Mucosa of stomach (tissue), 1 donor: ENCODE measurements around the gene FBXL13.
"Not testable (repeated sequence)": the region's sequence is repeated elsewhere in the genome, so short reads cannot be mapped to it uniquely, and the experiment has no call there.

Source experiments
- H3K27me3 ChIP-seq: one replicate; pipeline ENCODE4 v1.7.0; 2013; ENCODE audit warnings: mild to moderate bottlenecking, low read length; ENCODE audit not compliant: control insufficient read depth, insufficient read depth
- H3K36me3 ChIP-seq: one replicate; pipeline ENCODE4 v1.7.0; 2013; ENCODE audit warnings: low read length; ENCODE audit not compliant: control insufficient read depth, insufficient read depth
- H3K4me1 ChIP-seq: one replicate; pipeline ENCODE4 v1.7.0; 2013; ENCODE audit warnings: mild to moderate bottlenecking, low read length; ENCODE audit not compliant: control insufficient read depth, insufficient read depth
- H3K4me3 ChIP-seq: one replicate; pipeline ENCODE4 v1.7.0; 2013; ENCODE audit warnings: low read length
- H3K9ac ChIP-seq: one replicate; pipeline ENCODE4 v1.7.0; 2013; ENCODE audit warnings: mild to moderate bottlenecking, low read length, moderate library complexity
- H3K9me3 ChIP-seq: one replicate; pipeline ENCODE4 v1.7.0; 2013; ENCODE audit warnings: mild to moderate bottlenecking, low read length, moderate library complexity; ENCODE audit not compliant: control insufficient read depth
- donor health status: Pancreatic carcinoma.

FBXL13 gene

DNA sequence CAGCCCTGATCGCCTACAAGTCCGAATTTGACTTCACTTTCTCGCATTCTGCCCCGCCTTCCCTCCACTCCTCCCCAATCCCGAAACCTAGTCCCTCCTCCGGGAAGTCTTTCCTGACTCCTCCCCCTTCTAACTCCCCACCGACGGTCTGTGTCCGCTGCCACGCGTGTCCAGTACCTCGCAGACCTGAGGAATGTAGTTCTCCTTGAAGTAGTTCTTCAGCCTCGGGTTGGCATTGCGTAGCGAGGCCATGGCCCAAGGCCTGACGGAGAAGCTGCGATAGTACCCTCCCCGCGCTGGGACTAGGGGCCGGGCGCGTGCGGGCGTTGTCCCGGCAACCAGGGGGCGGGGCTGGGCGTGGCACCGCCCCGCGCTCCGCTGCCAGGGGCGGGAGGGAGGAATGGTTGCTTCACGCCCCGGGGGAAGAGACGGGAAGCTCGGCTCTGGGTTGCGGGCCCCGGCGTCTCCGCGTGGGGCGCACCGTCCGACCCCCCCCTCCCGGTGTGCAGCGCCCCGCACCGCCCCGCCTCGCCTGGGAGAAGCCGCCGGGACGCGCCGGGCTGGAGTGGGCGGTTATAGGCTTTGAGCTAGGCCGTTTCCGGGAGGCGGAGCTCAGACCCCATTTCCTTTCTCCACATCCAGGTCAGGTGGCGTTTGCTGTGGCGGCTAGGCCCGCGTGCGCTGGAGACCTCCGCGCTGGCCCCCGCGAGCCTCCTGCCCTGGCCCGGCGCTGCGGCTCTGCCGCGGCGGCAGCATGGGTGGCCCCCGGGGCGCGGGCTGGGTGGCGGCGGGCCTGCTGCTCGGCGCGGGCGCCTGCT, at the start of gene FBXL13, which contains the start of gene ARMC10:
Gene FBXL13 (minus strand): TSS at position 278 of the 818 bp plus-strand sequence.
Gene ARMC10 (plus strand): TSS at position 622 of the 818 bp plus-strand sequence. CDS start 133 bp downstream, at position 755.
- H3K4me3 ChIP-seq, result peak within 1 kb of the TSS; percentile 98
- no peaks in the 10 kb centered on the region for H3K36me3 ChIP-seq
- peak within 1 kb of the TSS; percentile 78 for H3K9ac ChIP-seq
- no peaks in the 10 kb centered on the region for H3K27me3 ChIP-seq
- peaks cover 12% of the 10 kb centered on the region for H3K4me1 ChIP-seq
- H3K9me3 ChIP-seq, result no peaks in the 10 kb centered on the region

DNA sequence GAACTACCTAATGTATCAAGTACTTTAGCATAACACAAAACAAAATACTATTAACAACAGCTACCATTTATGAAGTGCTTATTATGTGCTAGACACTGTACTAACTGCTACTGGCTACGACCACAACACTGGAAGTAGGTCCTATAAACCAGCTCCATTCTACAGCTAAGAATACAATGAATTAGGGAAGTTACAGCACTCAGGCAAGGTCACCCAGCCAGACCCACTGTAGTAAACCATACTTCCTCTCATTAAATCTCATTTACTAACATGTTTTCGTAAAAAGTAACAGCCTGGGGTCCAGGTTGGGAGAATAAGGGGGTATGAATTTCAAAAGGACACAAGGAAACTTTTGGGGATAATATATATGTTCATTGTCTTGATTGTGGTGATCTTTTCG, 48.9 kb upstream of the FBXL13 start:
- H3K9ac ChIP-seq, result no peak overlapping the region
- no peaks in the 10 kb centered on the region for H3K27me3 ChIP-seq
- H3K9me3 ChIP-seq, result no peaks in the 10 kb centered on the region
- no peaks in the 10 kb centered on the region for H3K4me1 ChIP-seq
- no peaks in the 10 kb centered on the region for H3K36me3 ChIP-seq
- no peak overlapping the region for H3K4me3 ChIP-seq

DNA sequence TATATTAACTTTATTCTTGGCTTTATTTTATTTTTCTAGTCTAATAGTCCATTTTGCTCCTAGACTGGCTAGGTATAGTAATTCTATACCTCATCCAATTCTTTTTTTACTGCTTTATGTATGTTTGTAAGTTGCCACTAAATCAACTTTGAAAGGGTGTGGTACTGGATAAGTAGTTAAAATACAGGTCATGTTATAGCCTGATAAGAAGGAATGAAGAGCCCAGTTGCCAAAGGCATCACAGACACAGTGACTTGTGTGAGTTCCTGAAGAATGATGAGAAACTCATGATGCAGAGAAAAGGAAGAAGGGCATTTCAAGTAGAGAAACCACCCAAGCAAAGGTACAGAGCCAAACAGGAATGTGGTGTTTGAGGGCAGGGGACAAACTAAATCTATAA, 47.0 kb upstream of the FBXL13 start:
- Histone ChIP-seq H3K27me3 (no peaks in the 10 kb centered on the region), H3K36me3 (no peaks in the 10 kb centered on the region), H3K4me1 (no peaks in the 10 kb centered on the region), H3K9ac (no peak overlapping the region), H3K9me3 (no peaks in the 10 kb centered on the region), H3K4me3 (no peak overlapping the region)

DNA sequence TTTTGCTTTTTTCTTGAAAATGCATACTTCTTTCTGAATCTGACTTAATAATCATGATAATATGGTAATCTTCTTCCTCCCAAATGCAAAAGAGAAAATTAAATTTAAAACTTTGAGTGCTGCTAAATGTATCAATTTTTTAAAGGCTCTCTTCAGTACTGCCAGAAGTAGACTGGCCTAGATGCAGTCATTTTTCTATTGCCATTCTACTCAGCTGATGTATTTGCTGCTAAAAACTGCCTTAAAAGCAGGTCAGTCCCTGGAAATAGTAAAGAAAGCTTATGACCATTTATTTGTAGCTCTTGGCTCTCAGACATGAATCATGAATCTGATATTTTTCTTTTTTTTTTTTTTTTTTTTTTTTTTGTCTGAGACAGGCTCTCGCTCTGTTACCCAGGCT, 45.8 kb upstream of the FBXL13 start:
- Histone ChIP-seq H3K36me3 (no peaks in the 10 kb centered on the region), H3K27me3 (no peaks in the 10 kb centered on the region), H3K4me1 (no peaks in the 10 kb centered on the region), H3K9me3 (no peaks in the 10 kb centered on the region), H3K4me3 (no peak overlapping the region), H3K9ac (no peak overlapping the region)

DNA sequence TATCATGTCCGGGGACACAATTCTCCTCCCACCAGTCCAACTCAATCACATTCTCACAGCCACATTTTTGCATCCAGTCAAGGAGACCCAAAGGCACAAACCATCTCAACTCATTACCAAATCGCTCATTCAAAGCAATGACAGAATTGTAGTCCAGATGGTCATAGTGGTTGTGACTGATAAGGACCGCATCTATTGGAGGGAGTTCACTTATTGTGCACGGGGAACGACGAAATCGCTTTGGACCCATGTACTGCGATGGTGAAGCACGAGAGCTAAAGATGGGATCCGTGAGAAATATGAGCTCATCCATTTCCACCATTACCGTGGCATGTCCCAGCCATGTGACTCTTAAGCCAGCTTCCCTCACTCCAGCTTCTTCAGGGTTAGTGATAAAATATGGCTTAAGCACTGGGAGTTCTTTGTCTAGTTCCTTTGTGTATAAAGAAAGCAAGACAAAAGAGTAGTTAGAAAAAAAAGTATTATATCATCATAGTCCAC, 45.2 kb upstream of the FBXL13 start:
- H3K27me3 ChIP-seq, result no peaks in the 10 kb centered on the region
- H3K4me3 ChIP-seq, result no peak overlapping the region
- H3K36me3 ChIP-seq, result no peaks in the 10 kb centered on the region
- no peak overlapping the region for H3K9ac ChIP-seq
- no peaks in the 10 kb centered on the region for H3K4me1 ChIP-seq
- no peaks in the 10 kb centered on the region for H3K9me3 ChIP-seq

DNA sequence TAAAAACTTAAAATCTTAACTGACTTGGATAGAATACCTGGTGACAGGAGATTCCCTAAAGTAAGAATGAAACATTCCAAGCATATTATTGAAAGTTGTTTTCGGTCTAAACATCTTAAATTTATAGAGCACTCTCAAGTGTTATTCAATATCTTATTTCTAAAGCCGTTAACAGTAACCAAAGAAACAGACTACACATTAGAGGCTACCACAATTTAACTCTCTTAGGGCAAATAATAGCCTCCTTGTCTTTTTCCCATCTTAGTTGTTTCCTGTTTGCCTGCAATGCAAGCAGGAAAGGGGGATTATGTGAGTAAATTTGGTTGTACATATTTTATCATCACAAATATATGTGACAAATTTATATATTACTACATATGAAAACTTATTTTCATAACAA, 42.9 kb upstream of the FBXL13 start:
- no peak overlapping the region for H3K4me3 ChIP-seq
- peaks cover 5% of the 10 kb centered on the region for H3K36me3 ChIP-seq
- no peaks in the 10 kb centered on the region for H3K27me3 ChIP-seq

DNA sequence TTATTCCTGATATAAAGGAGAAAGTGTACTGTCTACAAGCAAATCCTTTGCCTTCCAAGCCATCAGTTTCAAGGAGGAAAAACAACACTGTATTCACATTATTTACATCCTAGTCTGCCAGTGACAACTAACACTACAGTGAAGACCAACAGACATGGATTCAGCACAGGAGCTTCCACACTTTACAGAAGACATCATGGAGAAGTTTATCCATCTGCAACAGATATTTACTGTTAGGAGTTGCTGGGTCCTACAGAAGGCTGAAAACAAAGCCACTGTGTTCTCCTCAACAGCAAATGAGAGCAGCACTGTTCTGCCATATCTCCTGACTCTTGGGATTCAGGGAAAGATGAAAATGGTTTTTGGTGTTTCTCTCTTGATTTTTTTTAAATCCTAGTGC, 42.4 kb upstream of the FBXL13 start:
- H3K36me3 ChIP-seq, result peaks cover 5% of the 10 kb centered on the region
- no peaks in the 10 kb centered on the region for H3K4me1 ChIP-seq
- no peak overlapping the region for H3K9ac ChIP-seq

More for the DNA sequence above, 42.9 kb upstream of the FBXL13 start:
- Histone ChIP-seq H3K4me1 (no peaks in the 10 kb centered on the region), H3K9ac (no peak overlapping the region), H3K9me3 (no peaks in the 10 kb centered on the region)

DNA sequence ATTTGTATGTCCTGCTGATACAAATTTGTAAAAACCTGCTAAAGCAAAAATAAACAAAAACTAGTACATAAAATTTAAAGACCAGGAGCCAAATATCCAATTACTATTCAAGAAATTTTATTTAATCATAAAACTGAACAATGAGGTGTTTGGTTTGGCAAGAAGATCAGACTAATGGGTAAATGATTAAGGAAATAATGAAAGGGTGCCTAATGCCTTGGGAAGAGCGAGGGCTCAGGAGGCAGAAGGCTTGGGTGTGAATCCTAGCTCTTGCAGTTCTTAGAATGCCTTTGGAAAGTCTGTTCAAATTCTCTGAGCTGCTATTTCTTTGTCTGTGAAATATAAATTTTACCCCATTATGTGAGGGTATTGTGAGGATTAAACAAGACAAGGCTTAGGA, 41.9 kb upstream of the FBXL13 start:
- Histone ChIP-seq H3K36me3 (peaks cover 5% of the 10 kb centered on the region), H3K9ac (no peak overlapping the region), H3K9me3 (no peaks in the 10 kb centered on the region), H3K27me3 (no peaks in the 10 kb centered on the region), H3K4me1 (no peaks in the 10 kb centered on the region), H3K4me3 (no peak overlapping the region)

More for the DNA sequence above, 42.4 kb upstream of the FBXL13 start:
- H3K9me3 ChIP-seq, result no peaks in the 10 kb centered on the region
- H3K4me3 ChIP-seq, result no peak overlapping the region
- H3K27me3 ChIP-seq, result no peaks in the 10 kb centered on the region

DNA sequence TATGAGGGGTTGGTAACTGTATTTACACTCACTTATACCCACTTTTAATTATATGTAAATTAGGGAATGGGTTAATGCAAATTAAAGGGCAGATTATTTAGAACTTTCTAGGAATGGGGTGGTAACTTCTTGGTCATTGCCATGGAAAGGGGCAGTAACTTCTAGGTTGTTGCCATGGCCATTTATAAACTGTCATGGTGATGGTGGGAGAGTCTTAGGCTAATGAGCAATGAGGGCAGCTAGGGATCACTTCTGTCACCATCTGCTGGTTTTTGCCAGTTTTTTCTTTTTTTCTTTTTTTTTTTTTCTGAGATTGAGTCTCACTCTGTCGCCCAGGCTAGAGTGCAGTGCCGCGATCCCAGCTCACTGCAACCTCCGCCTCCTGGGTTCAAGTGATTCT, 41.2 kb upstream of the FBXL13 start:
- no peaks in the 10 kb centered on the region for H3K9me3 ChIP-seq
- H3K36me3 ChIP-seq, result peaks cover 5% of the 10 kb centered on the region
- H3K9ac ChIP-seq, result no peak overlapping the region
- H3K4me1 ChIP-seq, result no peaks in the 10 kb centered on the region
- H3K4me3 ChIP-seq, result no peak overlapping the region
- H3K27me3 ChIP-seq, result no peaks in the 10 kb centered on the region

DNA sequence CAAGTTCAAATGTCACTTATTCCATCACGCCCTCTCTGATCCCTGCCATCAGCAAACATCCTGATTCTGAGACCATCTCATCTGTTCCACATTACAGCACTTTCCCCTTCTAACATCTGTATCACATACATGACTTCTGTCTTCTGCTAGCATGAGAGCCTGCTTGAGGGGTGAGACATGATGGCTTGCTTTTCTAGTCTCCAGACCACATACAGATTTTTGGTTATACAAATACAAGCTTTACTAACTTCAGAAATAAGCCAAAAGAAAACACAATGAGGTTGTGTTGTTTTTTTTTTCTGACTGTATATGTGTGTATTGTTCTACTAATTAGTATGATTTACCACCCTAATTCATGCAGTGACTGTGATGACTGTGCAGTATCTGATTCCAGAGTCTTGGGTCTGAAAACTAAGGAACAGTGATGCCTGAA, 40.0 kb upstream of the FBXL13 start:
- Histone ChIP-seq H3K27me3 (no peaks in the 10 kb centered on the region), H3K4me1 (no peaks in the 10 kb centered on the region), H3K4me3 (no peak overlapping the region), H3K36me3 (peaks cover 5% of the 10 kb centered on the region), H3K9me3 (no peaks in the 10 kb centered on the region), H3K9ac (no peak overlapping the region)

DNA sequence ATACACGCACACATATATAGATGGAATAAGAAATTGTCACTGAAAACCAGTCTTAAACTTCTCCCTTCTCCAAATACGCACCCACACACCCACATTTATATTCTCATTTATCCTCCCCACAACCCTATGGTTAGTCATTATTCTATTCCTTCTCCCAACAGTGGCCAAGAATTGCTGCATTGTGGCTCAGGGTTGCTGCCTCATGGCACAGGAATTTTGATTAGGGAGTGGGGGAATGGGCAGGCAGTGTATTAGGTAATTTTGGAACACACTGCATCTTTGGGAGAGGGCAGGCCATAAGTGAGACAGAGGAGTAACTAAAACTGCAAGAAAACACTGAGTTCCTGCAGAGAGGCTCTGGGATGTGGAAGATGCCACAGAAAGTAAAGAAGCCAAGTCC, 38.6 kb upstream of the FBXL13 start:
- Histone ChIP-seq H3K4me3 (no peak overlapping the region), H3K9me3 (no peaks in the 10 kb centered on the region), H3K4me1 (no peaks in the 10 kb centered on the region), H3K27me3 (no peaks in the 10 kb centered on the region), H3K9ac (no peak overlapping the region), H3K36me3 (peaks cover 5% of the 10 kb centered on the region)

DNA sequence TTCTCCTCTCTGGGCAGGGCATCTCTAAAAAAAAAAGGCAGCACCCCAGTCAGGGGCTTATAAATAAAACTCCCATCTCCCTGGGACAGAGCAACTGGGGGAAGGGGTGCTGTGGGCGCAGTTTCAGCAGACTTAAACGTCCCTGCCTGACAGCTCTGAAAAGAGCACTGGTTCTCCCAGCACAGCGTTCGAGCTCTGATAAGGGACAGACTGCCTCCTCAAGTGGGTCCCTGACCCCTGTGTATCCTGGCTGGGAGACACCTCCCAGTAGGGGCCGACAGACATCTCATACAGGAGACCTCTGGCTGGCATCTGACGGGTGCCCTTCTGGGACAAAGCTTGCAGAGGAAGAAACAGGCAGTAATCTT, 32.1 kb upstream of the FBXL13 start:
- not testable (repeated sequence) for H3K4me1 ChIP-seq, H3K4me3 ChIP-seq, H3K9me3 ChIP-seq, H3K27me3 ChIP-seq, H3K36me3 ChIP-seq, H3K9ac ChIP-seq
